ENCODE data around the gene ZNF277.
"Not testable (repeated sequence)": the region's sequence is repeated elsewhere in the genome, so short reads cannot be mapped to it uniquely, and the experiment has no call there.

The ZNF277 gene

DNA sequence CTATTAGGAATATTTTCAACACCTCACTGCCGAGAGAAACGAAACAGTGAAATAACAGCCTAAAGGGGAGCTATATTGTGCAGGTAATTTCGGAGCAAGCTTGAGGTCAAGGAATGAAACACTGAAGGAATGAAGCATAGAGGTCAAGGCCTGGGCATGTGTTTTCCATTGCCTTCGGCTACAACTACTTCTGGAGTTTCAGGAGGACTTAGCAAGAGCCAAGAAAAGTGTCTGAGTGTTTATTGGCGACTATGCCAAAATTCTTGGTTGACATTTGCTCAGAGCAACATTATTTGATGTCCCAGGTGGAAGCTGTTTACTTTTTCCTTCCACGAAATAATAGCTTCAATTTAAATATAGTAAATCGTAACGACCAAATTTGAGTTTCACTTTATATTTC lies 154.2 kb downstream of the ZNF277 start:
- DNase-seq: no peak

DNA sequence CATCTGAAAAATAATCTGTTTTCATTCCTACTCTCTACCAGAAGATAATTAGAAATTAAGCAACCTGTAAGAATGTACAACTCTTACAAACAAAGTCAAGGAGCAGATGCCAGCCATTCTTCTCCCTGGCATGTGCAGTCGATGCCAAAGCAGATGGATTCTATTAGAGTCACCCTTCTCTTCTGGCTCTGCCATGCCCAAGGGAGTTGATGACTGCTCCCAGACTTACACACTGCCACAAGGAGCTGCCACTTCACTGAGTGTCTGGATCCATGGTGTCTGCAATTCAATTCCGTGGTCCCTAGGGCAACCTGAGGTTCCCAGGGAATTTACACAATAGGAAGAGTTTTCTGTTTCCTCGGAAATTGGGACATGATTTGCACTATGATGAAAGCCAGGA lies 154.7 kb downstream of the ZNF277 start:
- no peak for DNase-seq

DNA sequence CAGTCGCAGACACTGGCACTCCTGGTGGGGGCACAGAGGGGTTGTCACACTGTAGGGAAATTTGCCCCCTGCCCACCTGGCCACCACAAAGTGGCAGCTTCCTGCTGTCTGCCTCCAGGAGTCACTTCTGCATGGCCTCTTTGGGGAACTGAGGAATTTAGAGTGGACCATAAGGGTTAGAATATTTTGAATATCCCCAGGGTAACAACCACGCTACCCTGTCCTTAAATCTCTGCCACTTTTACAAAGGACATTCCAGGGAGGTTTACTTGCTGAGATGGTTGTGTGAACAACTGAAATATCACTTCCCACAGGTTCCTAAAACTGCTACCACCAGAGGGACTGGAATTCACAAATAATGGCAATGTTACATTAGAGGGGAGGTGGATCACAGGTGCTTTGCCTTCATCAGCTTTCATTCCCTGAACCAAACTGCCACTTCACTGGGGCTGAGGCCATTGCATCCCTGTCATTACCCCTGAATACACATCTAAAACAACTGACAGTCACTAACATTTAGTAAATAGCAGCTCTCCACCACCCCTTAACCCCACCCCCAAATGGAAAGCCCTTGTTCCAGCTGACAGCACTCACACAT lies 155.7 kb downstream of the ZNF277 start:
- DNase-seq: no peak

DNA sequence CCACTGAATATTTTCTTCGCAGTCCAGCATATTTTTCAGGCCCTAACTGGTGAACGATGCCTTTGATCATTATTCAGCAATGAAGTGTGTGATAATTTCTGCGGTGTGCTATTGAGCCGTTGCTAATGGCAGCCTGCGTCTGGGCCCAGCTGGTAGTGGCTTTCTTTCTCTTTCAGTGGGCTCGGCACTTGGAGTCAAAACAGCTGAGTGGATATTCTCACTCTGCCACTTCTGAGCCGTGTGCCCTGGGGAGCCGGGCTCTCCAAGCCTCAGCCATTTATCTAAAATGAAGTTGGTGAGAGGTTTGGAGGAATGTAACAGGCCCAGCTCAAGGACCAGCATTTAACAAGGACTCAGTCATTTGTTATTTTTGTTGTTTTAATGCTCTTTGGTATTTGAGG lies 156.2 kb downstream of the ZNF277 start:
- DNase-seq: no peak

DNA sequence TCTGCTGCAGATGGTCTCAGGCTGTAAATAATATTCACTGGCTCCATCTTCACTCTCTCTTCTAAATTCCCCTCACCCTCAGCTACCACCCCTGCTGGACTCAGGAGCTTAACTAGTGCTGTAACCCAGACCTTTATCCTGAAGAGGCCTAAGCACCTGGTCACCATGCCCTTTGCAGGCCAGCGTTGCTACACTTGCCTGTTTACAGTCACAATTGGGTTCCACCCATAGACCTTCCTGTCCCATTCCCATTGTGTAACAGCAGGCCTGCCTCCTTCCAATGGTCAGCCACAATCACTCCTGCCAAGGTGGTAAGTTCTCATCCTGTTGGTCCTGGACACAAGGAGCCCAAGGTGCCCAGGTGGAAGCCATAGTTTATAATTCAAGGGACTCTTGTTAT lies 157.9 kb downstream of the ZNF277 start:
- DNase-seq: no peak

DNA sequence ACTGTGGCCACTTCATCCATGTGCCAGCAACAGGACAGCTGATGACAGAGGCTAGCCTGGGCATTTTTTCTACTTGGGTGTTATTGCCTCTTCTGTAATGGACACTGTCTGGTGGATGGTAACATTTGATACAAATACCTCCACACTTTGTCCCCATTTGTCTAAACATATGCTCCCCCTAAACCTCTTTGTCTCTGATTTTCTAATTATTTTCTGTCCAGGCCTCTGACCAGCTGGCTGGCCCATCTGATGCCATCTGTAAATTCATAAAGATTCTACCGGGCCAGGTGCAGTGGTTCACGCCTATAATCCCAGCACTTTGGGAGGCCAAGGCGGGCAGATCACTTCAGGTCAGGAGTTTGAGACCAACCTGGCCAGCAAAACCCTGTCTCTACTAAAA lies 159.1 kb downstream of the ZNF277 start:
- no peak for DNase-seq

DNA sequence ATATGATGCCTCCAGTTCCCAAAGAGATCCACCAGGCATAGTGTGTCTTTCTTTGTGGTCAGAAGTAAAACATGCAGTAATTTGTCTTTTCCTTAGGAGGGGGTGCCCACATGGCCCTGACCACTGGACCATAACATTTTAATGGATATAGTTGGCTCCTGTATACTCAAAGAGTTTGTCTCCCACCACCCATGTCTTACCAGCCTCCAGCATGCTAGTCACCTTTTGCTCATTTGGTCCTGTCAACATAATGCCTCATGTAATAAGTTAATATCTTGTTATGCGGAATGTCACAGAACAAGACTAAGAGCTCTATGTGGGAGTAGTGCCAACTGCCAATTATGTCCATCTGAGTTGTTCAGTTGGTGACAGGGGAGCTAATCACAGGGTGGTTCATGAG lies 160.4 kb downstream of the ZNF277 start:
- DNase-seq: no peak

DNA sequence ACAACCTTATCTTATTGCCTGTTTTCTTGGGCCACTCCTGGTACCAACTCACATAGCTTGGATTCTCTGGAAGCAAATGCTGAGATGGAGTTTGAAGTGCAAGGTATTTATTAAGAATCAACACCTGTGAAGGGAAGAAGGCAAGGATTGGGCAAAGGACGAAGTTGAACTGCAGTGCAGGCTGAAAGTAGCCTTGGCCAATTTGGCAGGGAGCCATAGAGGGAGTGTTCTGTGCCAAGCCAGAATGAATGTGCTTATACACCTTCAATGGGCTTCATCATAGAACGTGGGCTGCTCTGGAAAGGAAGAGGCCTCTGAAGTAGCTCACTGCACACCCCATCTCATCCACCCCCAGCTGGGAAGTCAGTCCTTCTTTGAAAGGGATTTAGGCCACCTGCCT lies 163.9 kb downstream of the ZNF277 start:
- no peak for DNase-seq

DNA sequence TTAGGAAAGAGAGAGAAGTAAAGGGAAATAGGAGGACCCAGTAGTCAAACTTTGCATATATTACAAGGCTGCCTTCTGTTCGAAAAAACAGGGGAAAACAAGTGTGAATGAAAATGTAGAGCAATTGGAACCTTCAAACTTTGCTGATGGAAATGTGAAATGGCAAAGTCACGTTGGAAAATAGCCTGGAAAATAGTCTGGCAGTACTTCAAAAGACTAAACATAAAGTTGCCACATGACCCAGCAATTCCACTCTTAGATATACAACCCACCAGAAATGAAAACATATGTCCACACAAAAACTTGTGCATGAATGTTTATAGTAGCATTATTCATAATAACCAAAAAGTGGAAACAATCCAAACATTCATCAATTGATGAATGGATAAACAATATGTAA lies 165.2 kb downstream of the ZNF277 start:
- no peak for DNase-seq

DNA sequence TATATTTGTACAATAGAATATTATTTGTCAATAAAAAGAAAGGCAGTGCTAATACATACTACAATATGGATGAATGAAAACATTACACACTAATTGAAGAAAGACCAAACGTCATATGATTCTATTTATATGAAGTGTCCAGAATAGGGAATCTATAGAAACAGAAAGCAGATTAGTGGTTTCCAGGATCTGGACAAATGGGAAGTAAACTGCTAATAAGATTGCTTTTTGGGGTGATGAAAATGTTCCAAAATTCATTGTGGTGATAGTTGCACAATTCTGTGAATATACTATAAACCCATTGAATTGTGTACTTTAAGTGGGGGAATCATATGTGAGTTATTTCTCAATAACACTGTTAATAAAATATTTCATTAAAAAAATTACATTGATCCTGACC lies 165.6 kb downstream of the ZNF277 start:
- DNase-seq: no peak

DNA sequence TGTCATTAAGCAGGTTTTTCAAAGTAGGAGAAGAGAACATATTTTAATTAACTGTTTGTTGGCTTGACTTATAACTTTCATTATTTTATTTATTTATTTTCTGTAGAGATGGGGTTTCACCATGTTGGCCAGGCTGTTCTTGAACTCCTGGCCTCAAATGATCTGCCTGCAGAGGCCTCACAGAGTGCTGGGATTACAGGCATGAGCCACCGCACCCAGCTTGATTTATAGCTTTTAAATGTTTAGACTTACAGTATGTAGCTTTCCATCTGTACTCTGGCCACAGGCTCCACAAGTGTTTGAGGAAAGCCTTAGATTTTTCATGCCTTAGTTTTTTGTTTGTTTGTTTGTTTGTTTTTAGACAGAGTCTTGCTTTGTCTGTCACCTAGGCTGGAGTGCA lies 171.1 kb downstream of the ZNF277 start:
- DNase-seq: no peak

DNA sequence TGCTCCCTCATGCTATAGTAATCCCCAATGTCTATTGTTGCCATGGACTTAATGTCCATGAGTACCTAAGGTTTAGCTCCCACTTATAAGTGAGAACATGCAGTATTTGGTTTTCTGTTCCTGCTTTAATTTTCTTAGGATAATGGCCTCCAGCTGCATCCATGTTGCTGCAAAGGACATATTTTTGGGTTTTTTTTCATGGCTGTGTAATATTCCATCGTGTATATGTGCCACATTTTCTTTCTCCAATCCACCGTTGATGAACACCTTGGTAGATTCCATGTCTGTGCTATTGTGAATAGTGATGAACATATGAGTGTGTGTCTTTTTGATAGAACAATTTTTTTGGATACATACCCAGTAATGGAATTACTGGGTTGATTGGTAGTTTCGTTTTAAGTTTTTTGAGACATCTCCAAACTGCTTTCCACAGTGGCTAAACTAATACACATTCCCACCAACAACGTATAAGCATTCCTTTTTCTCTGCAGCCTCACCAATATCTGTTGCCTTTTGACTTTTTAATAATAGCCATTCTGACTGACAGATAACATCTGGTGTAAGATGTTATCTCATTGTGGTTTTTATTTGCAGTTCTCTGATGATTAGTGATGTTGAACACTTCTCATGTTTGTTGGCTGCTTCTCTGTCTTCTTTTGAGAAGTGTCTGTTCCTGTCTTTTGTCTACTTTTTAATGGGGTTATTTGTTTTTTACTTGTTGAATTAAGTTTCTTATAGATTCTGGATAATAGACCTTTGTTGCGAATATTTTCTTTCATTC lies 175.0 kb downstream of the ZNF277 start:
- DNase-seq: no peak

DNA sequence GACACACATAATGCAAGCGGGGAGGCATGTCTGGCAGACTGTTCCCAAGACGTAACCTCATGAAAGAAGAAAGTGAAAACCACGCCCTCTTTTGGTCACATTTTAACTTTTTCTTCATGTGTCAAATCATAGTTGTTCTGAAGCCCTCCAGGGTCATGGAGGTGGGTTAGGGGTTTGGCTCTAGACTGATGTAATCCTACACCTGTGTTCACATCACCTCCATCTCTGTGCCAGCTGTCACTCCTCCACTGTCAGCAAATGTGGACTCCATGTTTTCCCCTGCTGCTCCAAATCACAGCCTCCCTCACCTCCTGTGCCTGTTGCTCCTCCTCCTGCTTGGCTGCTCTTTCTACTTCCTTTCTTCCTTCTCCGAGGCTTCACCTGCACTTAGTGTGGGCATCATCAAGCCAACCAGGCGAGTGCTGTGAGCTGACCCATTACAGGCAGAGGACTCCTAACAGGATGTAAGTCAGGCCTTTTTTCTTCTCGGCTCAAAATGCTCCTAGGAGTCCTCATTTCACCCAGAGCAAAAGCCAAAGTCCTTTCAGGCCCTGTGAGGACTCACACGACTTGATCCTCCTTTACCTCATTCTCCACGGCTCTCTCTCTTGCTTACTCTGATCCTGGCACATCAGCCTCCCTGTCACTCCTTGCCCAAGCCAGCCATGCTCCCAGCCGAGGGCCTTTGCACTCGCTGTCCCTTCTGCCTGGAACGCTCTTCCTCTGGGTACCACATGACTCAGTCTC lies 177.3 kb downstream of the ZNF277 start:
- DNase-seq: no peak

DNA sequence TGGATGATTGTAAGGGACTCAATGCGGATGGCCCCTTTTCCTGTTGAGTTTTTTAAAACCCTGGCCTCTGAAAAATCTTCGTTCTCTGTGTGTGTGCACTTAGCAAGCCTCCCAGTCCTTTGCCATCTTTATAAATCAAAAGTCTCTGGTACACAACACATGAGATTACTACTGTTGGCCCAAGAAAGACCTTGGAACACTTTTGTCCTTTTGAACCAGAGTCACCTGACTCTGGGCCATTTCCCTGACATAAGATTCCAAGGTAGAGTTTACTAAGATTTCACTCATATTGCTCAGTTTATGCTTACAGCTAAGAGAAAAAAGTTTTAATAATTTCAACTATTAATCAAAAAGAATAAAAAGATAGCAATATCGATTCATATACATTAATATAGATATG lies 179.0 kb downstream of the ZNF277 start:
- no peak for DNase-seq

DNA sequence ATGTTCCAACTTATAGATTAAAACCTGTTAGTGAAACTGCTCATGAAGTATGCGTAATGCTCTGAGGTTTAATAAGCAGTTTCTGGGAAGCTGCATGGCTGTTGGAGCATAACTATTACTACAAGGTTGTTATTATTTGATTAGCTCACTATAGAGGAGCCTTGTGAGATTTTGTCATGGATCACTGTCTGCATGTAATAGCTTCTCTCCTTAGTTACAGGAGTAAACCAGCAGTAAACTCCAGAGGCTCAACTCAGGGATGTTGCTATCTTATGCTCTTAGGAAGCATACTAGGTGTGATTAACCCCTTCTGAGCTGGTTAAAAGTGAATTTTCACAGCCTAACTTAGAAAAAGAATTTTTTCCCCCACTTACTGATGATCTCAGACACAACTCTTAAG lies 180.1 kb downstream of the ZNF277 start:
- DNase-seq: no peak

DNA sequence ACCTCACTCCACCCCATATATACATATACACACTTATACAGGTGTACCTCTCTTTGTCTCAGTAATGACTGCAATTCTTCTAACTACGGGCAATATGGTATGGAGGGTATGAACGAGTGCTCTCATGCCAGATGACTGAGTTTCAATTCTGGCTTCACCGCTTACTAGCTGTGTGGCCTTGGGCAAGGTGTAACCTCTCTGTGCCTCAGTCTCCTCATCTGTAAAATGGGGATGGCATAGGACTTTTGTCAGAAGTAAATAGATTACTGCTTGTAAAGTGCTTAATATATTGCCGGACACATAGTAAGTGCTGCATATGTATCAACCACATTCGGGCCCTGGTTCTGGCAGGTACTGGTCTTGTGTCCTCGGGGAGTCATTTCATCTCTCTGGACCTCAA lies 183.7 kb downstream of the ZNF277 start:
- DNase-seq: no peak

DNA sequence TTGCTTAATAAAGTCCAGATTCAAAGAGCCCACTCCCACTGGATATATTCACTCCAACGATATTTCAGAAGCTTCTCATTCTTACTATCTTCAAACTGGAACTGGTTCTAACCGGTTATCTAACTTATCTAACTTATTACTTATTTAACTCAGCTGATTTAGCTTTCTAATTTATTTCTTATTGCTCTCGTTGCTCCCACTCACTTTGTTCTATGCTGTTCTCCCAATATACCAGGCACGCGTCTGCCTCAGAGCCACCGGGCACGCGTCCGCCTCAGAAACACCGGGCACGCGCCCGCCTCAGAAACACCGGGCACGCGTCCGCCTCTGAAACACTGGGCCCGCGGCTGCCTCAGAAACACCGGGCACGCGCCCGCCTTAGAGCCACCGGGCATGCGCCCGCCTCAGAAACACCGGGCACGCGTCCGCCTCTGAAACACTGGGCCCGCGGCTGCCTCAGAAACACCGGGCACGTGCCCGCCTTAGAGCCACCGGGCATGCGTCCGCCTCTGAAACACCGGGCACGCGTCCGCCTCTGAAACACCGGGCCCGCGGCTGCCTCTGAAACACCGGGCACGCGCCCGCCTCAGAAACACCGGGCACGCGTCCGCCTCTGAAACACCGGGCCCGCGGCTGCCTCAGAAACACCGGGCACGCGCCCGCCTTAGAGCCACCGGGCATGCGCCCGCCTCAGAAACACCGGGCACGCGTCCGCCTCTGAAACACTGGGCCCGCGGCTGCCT lies 184.8 kb downstream of the ZNF277 start:
- not testable (repeated sequence) for DNase-seq

DNA sequence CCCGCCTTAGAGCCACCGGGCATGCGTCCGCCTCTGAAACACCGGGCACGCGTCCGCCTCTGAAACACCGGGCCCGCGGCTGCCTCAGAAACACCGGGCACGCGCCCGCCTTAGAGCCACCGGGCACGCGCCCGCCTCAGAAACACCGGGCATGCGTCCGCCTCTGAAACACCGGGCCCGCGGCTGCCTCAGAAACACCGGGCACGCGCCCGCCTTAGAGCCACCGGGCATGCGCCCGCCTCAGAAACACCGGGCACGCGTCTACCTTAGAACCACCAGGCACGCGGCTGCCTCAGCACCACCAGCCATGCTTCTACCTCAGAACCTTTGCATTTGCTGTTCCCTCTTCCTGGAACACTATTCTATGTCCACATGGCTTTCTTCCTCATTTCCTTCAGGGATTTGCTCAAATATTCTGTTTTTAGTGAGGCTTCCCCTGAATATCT lies 185.4 kb downstream of the ZNF277 start:
- not testable (repeated sequence) for DNase-seq

Data from NK-92 treated with Interleukin-12 subunit alpha and Interleukin-12 subunit beta, amount 100 ng/mL, for 24 hours (cell line).